ENCODE results near the gene PARVA. TPM values are rescaled to one million over a fixed set of nuclear protein-coding genes. Genes with fewer than 3 reads are reported as not detected.

Gene PARVA
- total and polyA plus RNA-seq, 2 of the 8 experiments (the other 6 are each of a cell fraction or from before 2014, with no cell fraction given) = 3.1 to 13.5 TPM

DNA sequence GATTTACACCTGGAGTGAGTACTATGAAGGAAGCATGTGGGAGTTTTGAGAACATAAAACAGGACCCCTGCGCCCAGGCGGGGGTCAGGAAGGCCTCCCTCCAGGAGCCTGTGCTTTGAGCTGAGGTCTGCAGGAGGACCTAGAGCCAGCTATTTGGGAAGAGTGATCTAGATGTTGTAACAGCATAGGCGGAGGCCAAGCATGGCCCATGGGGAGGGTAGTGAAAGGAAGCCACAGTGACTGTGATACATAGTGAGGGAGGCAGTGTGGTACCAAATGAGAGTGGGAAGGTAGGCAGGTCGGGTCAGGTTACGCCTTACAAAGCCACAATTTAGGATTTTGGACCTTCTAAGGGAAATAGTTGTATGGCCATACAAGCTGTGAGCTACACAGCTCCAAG, 147.5 kb downstream of the PARVA start:
- Histone ChIP-seq H3K4me1 (replicated peaks in 1 of 4; ENCODE audit: control insufficient read depth in 3 of 4, insufficient read depth in 4 of 4, low read length in 3 of 4) (no peaks in the 10 kb centered on the region), H3K18ac (ENCODE audit: extremely low read depth, low read length) (no peak overlapping the region), H3K27ac (ENCODE audit: low read depth, low read length) (no peak overlapping the region), H3K9ac (replicated peaks in 1 of 4; ENCODE audit: extremely low read depth in 1 of 4, low read depth in 3 of 4, low read length in 3 of 4) (no peak overlapping the region), H4K8ac (ENCODE audit: extremely low read depth, insufficient read depth, low read length) (no peak overlapping the region), H2BK120ac (replicated peaks; ENCODE audit: low read depth, low read length) (no peak overlapping the region), H4K20me1 (replicated peaks in 1 of 2; ENCODE audit: control insufficient read depth in 1 of 2, insufficient read depth in 2 of 2, low read length in 2 of 2) (no peaks in the 10 kb centered on the region), H3K23ac (ENCODE audit: insufficient read length) (no peak overlapping the region), H3K23me2 (ENCODE audit: low read depth, low read length) (no peaks in the 10 kb centered on the region), H3K4me2 (ENCODE audit: insufficient read depth in 1 of 2, low read depth in 2 of 2, low read length in 2 of 2) (no peak overlapping the region), H4K91ac (replicated peaks; ENCODE audit: insufficient read length, low read length) (no peak overlapping the region), H2BK15ac (ENCODE audit: low read length) (0 out of 2 replicates have a peak overlapping the region, but pooled peaks have one; percentile 76), H2BK12ac (ENCODE audit: low read depth, low read length) (no peak overlapping the region), H3K56ac (replicated peaks; ENCODE audit: insufficient read length, low read depth, low read length) (no peak overlapping the region), H2BK20ac (ENCODE audit: low read length) (no peak overlapping the region), H3K9me3 (ENCODE audit: insufficient read depth in 2 of 2, low read depth in 1 of 2, low read length in 1 of 2) (no peaks in the 10 kb centered on the region), H3K79me1 (ENCODE audit: low read depth, low read length) (no peaks in the 10 kb centered on the region), H3K4ac (replicated peaks; ENCODE audit: insufficient read length, low read depth, low read length) (no peak overlapping the region), H3K36me3 (ENCODE audit: control insufficient read depth in 2 of 4, insufficient read depth in 4 of 4, low read length in 3 of 4) (no peaks in the 10 kb centered on the region), H4K5ac (ENCODE audit: insufficient read length, low read depth, low read length) (no peak overlapping the region), H2AFZ (ENCODE audit: low read length) (no peak overlapping the region), H3K14ac (ENCODE audit: insufficient read length) (no peak overlapping the region), H2AK5ac (ENCODE audit: low read depth, low read length) (no peak overlapping the region), H2BK5ac (ENCODE audit: low read depth, low read length) (no peak overlapping the region), H3K79me2 (ENCODE audit: control insufficient read depth in 1 of 2, insufficient read depth in 2 of 2, low read length in 2 of 2) (no peaks in the 10 kb centered on the region), H3K4me3 (ENCODE audit: extremely low read depth in 1 of 4, insufficient read depth in 2 of 4, low read depth in 3 of 4, low read length in 4 of 4) (no peak overlapping the region), H3K27me3 (replicated peaks in 1 of 4; ENCODE audit: control insufficient read depth in 3 of 4, extremely low read depth in 1 of 4, insufficient read depth in 3 of 4, low read length in 3 of 4) (no peaks in the 10 kb centered on the region)
- TF ChIP-seq TAF7 (optimal IDR thresholded peaks at IDR 0.05; ENCODE audit: borderline replicate concordance, low read depth, low read length) (no peak), POLR2AphosphoS5 (IDR thresholded peaks at IDR 0.05; ENCODE audit: low read depth, low read length) (no peak), SRF (IDR thresholded peaks at IDR 0.05; ENCODE audit: low read depth, low read length) (no peak)
- no peak for FAIRE-seq
- CTCF ChIA-PET (ENCODE audit: partially characterized antibody) = interaction anchor here (2.2 kb wide), 1 partner anchor 8 kb away, joined by 6 read pairs; no protein-coding TSS in a partner anchor
- DNase-seq (ENCODE audit: low read depth in 1 of 2, low spot score in 2 of 2) = no peak
- 77% methylated on average over 5 of the region's 5 CpGs; no CpG with 5 or more reads in 1 of the 2 experiments for WGBS, 2 experiments (ENCODE audit: extremely low coverage in 1 of 2, insufficient coverage in 1 of 2, insufficient read length in 1 of 2, insufficient replicate concordance in 2 of 2, low coverage in 1 of 2, low lambda C conversion rate in 2 of 2, missing lambda C conversion rate in 1 of 2)
- POLR2A ChIA-PET (ENCODE audit: partially characterized antibody) = no interaction called here

All from H1 (cell line).